AG09319 (cell line): ENCODE data around the gene GMPR2.

Experiments used
- DNase-seq: peaks from one replicate; pipeline ENCODE4 v3.0.0-alpha.2; 2010; ENCODE audit warnings: low read depth; ENCODE audit errors: extremely low read depth
- TF ChIP-seq, protein P1 (sequence below): IDR thresholded peaks from 2 replicates; pipeline ENCODE4 v1.5.1; 2011; ENCODE audit warnings: low read depth, mild to moderate bottlenecking, inconsistent platforms, low read length, moderate library complexity

The GMPR2 gene

GRCh38 chr14:24282736-24283135 lies 50.0 kb downstream of the GMPR2 start:
- TF ChIP-seq, protein P1, sequence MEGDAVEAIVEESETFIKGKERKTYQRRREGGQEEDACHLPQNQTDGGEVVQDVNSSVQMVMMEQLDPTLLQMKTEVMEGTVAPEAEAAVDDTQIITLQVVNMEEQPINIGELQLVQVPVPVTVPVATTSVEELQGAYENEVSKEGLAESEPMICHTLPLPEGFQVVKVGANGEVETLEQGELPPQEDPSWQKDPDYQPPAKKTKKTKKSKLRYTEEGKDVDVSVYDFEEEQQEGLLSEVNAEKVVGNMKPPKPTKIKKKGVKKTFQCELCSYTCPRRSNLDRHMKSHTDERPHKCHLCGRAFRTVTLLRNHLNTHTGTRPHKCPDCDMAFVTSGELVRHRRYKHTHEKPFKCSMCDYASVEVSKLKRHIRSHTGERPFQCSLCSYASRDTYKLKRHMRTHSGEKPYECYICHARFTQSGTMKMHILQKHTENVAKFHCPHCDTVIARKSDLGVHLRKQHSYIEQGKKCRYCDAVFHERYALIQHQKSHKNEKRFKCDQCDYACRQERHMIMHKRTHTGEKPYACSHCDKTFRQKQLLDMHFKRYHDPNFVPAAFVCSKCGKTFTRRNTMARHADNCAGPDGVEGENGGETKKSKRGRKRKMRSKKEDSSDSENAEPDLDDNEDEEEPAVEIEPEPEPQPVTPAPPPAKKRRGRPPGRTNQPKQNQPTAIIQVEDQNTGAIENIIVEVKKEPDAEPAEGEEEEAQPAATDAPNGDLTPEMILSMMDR: no peak

GRCh38 chr14:24283796-24284460 lies 51.2 kb downstream of the GMPR2 start:
- TF ChIP-seq, protein P1: no peak

More at GRCh38 chr14:24282736-24283135, 50.0 kb downstream of the GMPR2 start:
- DNase-seq: no peak

GRCh38 chr14:24284501-24285035 lies 51.8 kb downstream of the GMPR2 start:
- no peak for DNase-seq
- TF ChIP-seq, protein P1: no peak

More at GRCh38 chr14:24283796-24284460, 51.2 kb downstream of the GMPR2 start:
- DNase-seq: no peak

- TF ChIP-seq, protein P1: no peak
Measured at GRCh38 chr14:24285351-24285750, 52.6 kb downstream of the GMPR2 start.

DNA sequence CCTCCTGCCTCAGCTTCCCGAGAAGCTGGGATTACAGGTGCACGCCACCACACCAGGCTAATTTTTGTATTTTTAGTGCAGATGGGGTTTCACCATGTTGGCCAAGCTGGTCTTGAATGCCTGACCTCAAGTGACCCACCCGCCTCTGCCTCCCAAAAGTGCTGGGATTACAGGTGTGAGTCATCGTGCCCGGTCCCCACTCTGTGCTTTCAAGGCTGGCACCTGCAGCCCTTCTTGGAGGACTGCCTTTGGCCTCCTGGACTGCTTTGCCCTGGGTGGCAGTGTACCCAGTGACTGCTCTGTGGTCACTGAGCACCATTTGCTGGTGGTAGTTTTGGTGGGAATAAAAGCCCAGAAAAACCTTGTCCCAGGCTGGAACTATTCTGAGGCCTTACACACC lies 54.3 kb downstream of the GMPR2 start:
- TF ChIP-seq, protein P1: no peak
- no peak for DNase-seq

More at GRCh38 chr14:24285351-24285750, 52.6 kb downstream of the GMPR2 start:
- DNase-seq: no peak
